ENCODE results near the gene LMO7. TPM values are rescaled to one million over a fixed set of nuclear protein-coding genes. Genes with fewer than 3 reads are reported as not detected.

Gene LMO7
- total and polyA plus RNA-seq, 2 of the 8 experiments (the other 6 are each of a cell fraction or from before 2014, with no cell fraction given) = 8.1 to 28.3 TPM

GRCh38 chr13:75675421-75675820, 39.3 kb downstream of the LMO7 start:
- H2BK120ac ChIP-seq (replicated peaks; ENCODE audit: low read depth, low read length) = no peak overlapping the region
- no peak overlapping the region for H4K91ac ChIP-seq (replicated peaks; ENCODE audit: insufficient read length, low read length)
- H3K9ac ChIP-seq (replicated peaks in 1 of 4; ENCODE audit: extremely low read depth in 1 of 4, low read depth in 3 of 4, low read length in 3 of 4) = no peak overlapping the region
- no peak overlapping the region for H2AFZ ChIP-seq (ENCODE audit: low read length)
- no peak overlapping the region for H2BK15ac ChIP-seq (ENCODE audit: low read length)
- no peak for DNase-seq (ENCODE audit: low read depth in 1 of 2, low spot score in 2 of 2)
- no peaks in the 10 kb centered on the region for H3K9me3 ChIP-seq (ENCODE audit: insufficient read depth in 2 of 2, low read depth in 1 of 2, low read length in 1 of 2)
- H4K8ac ChIP-seq (ENCODE audit: extremely low read depth, insufficient read depth, low read length) = no peak overlapping the region
- no peak overlapping the region for H3K27ac ChIP-seq (ENCODE audit: low read depth, low read length)
- ChIA-PET POLR2A (ENCODE audit: partially characterized antibody) (no interaction called here), CTCF (ENCODE audit: partially characterized antibody) (interaction anchor here (0.9 to 5.3 kb wide), 12 partner anchors 8 to 1227 kb away, joined by 3 to 42 read pairs (median 6); partner anchors contain the start of gene LMO7)
- H3K4me2 ChIP-seq (ENCODE audit: insufficient read depth in 1 of 2, low read depth in 2 of 2, low read length in 2 of 2) = no peak overlapping the region
- no peaks in the 10 kb centered on the region for H3K27me3 ChIP-seq (replicated peaks in 1 of 4; ENCODE audit: control insufficient read depth in 3 of 4, extremely low read depth in 1 of 4, insufficient read depth in 3 of 4, low read length in 3 of 4)
- H2AK5ac ChIP-seq (ENCODE audit: low read depth, low read length) = no peak overlapping the region
- no peak overlapping the region for H3K18ac ChIP-seq (ENCODE audit: extremely low read depth, low read length)
- H3K36me3 ChIP-seq (ENCODE audit: control insufficient read depth in 2 of 4, insufficient read depth in 4 of 4, low read length in 3 of 4) = no peaks in the 10 kb centered on the region
- H3K4me1 ChIP-seq (replicated peaks in 1 of 4; ENCODE audit: control insufficient read depth in 3 of 4, insufficient read depth in 4 of 4, low read length in 3 of 4) = 0 out of 7 replicates have a peak, but pooled peaks cover 0 to 3% (median 0%) of the 10 kb centered on the region in 4 experiments
- no peaks in the 10 kb centered on the region for H3K79me2 ChIP-seq (ENCODE audit: control insufficient read depth in 1 of 2, insufficient read depth in 2 of 2, low read length in 2 of 2)
- no peak overlapping the region for H3K4ac ChIP-seq (replicated peaks; ENCODE audit: insufficient read length, low read depth, low read length)
- no peak overlapping the region for H2BK20ac ChIP-seq (ENCODE audit: low read length)
- no peaks in the 10 kb centered on the region for H3K23me2 ChIP-seq (ENCODE audit: low read depth, low read length)
- no peak overlapping the region for H2BK5ac ChIP-seq (ENCODE audit: low read depth, low read length)
- H3K4me3 ChIP-seq (ENCODE audit: extremely low read depth in 1 of 4, insufficient read depth in 2 of 4, low read depth in 3 of 4, low read length in 4 of 4) = no peak overlapping the region
- no peak overlapping the region for H3K56ac ChIP-seq (replicated peaks; ENCODE audit: insufficient read length, low read depth, low read length)
- no peak overlapping the region for H3K14ac ChIP-seq (ENCODE audit: insufficient read length)
- no peak overlapping the region for H2BK12ac ChIP-seq (ENCODE audit: low read depth, low read length)
- no peaks in the 10 kb centered on the region for H4K20me1 ChIP-seq (replicated peaks in 1 of 2; ENCODE audit: control insufficient read depth in 1 of 2, insufficient read depth in 2 of 2, low read length in 2 of 2)
- FAIRE-seq = peak; percentile 32
- no peak overlapping the region for H3K23ac ChIP-seq (ENCODE audit: insufficient read length)
- no peaks in the 10 kb centered on the region for H3K79me1 ChIP-seq (ENCODE audit: low read depth, low read length)
- H4K5ac ChIP-seq (ENCODE audit: insufficient read length, low read depth, low read length) = no peak overlapping the region
- TF ChIP-seq CHD7 (IDR thresholded peaks at IDR 0.05; ENCODE audit: insufficient replicate concordance, low read length) = no peak
